ENCODE measurements around the gene HHAT.
"Not testable (repeated sequence)": the region's sequence is repeated elsewhere in the genome, so short reads cannot be mapped to it uniquely, and the experiment has no call there.

The HHAT gene

DNA sequence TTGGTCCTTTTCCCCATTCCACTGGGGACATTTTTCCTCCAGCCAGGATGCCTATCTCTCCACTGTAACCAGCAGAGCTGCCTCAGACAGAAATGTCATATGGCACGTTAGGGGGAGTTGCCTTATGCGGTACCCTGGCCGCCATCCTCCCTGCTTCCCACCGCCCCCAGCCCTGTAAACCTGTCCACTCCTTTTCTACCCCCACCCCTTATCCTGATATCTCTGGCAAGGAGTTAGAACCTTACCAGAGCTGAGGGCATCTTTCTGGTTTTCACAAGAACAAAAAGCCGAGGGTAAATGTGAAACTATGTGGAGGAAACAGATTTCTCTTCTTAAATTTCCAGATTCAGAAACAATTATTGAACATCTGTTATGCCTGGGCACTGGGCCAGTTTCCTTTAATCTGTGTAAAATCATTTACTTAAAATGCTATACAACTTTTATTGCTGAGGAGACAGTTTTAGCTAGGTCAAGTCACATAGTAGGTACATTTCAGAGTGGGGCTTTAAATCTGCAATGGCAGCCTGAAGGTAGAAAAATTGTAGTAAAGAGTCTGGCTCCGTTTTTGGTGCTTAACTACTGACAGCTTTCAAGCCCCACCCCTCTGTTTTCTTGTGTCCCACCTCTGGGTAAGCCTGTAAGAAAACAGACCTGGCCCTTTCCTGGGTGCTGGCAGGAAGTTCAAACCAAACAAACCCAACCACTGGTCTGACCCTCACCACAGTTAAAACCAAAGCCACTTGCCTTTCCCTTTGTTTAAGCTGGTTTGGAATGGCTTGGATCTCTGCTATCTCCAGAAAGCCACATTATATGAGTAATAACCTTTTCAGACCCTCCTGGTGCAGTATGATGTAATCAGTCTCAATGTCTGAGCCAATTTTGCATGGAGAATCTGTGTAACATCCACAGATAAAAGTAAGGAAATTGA, 319.0 kb downstream of the HHAT start:
- DNase-seq (ENCODE audit: low read depth), result peak; percentile 91

DNA sequence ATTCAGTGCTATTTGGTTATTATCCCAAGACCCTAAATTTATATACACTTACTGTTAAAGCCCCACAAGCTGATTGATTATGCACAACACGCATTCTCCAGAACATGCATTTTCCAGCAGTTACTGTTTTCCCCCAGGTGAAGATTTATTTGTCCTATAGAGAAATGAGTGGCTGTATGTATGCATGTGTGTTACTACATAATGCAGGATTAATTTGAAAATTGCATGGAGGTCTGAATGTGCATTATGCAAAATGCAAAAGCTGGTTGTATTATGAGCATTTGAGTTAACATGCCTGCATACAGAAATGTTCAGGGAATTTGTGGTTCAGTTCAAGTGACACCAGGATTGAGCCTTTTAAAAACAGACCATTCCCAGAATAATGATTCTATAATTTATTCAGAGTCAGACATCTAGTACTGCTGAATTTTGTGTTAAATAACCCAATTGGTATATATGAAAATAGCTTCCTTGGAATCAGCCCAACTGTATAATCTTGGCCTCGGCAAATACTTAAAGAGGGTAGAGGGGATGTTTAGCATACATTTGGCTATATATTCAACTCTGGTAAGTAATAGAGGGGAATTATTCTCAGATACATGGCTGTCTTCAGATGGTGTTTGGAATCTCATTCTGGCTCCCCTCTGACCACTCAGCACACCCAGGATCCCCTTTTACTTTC, 320.0 kb downstream of the HHAT start:
- DNase-seq (ENCODE audit: low read depth), result no peak

DNA sequence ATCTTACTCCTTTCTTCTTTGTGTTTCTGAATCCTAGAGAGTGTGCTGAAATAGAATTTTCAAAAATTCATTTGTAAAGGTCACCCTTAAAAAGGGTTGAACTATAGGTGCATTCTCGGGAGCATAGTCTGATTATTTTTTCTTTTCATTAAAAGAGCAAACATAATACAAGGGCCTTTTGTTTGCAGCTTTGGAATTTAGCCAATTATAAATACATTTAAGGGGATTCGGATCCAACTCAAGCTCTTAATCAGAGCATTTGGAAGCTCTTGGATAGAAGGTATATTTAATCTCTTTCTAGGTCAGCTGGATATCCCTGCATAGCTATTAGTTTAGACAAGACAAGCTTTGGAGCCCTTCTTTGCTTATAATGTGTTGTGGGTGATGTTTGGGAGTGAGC, 321.7 kb downstream of the HHAT start:
- no peak for DNase-seq (ENCODE audit: low read depth)

DNA sequence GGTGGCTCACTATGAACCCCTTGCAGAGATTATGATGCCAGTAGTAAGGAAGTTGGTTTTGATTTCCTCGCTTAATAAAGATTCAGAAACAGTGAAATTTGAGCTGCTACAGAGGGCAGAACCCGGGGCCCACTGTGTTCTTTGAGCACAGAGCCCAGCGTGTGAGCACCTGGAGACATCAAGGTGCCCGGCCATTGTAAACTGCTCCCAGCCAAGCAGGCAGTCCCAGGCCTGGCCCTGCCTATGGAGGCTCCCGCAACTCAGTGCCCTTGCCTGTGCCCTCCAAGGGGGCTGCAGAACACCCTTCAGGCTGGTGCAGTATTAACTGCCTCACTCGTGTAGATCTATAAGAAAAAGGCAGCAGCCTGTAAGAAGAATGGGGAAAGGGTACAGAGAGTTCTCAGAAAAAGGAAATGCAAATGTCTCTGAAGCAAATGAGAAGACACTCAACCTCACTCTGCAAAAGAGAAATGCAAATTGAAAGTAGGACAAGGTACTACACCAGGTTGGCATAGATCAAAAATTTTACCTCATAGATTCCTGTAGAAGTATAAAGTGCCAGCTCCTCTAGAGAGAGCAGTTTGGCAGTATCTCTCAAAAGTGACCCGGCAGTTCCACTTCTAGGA, 323.7 kb downstream of the HHAT start:
- no peak for DNase-seq (ENCODE audit: low read depth)

DNA sequence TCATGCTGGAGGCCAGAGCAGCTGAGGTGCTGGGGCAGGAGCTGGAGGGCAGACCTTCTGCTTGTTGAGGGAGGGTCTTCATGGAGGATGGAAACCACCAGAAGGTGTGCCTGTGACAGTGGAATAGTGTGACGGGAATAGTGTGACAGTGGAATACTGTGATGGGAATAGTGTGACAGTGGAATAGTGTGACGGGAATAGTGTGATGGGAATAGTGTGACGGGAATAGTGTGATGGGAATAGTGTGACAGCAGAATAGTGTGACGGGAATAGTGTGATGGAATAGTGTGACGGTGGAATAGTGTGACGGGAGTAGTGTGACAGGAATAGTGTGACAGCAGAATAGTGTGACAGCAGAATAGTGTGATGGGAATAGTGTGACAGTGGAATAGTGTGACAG, 325.1 kb downstream of the HHAT start:
- DNase-seq (ENCODE audit: low read depth), result peak; percentile 41

DNA sequence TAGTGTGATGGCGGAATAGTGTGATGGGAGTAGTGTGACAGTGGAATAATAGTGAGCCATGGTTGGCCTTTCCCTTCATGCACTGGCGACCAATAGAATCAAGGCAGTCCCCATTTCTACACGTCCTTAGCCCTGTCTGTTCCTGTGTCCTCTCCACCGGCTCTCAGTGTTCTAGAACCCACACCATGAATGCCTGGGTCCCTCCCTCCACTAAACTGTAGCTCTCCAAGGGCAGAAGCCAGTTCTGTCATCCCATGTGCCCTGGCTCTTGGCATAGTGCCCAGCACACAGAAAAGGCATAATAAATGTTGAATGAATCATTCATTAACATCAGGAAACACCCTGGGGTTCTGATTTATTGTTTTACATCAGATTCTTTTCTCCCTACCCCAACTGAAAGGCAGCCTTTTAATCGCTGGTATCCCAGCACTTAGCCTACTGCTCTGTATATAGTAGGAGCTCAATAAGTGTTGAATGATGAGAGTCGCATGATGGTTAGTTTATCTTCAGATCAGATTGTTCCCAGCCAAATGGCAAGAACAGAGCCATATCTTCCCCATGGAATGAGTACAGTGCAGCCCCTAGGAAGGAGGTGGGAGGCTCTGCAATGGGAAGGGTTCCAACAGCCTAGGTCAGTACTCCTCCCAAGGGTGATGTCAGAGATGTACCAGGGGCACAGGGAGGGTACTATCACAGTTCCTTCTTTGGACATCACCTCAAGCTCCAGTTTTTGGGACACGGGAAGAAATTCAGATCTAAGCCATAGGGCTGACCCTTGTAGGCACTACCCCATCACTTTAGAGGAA, 325.7 kb downstream of the HHAT start:
- DNase-seq (ENCODE audit: low read depth), result no peak

DNA sequence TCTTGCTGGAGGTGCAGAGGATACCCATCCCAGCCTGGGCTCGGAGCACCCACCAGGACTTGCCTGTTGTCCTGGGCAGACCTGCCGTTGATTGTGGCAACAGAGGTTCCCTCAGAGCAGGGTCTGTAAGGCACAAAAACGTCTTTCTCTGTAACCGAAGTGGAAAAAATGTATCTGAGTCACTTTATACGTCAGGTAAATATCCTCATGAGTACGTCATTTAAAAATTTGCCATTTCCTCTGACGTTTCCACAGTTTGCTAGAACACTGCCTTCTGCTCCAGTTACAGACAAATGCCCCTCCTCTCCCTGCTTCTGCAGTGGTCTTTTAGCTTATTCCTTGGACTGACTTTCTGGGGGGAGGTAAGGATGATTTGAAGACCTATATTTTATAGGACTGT, 326.8 kb downstream of the HHAT start:
- no peak for DNase-seq (ENCODE audit: low read depth)

DNA sequence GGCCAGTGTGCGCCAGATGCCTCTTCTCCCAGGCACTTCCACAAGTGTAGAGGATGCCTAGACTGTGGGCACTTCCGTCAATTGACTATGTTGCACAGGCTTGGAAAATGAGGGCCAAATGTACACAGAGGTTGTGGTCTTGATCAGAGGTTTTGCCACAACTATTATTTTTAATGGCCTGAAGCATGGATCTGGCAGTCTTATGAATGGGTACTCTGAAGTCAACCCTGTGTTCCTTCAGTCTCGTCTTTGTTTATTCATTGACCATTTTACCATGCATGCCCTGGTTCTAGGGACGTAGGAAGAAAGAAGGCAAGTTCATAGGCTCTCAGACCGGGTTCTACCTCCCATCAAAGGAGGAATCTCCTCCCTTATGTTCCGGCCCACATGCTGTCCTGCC, 329.1 kb downstream of the HHAT start:
- DNase-seq (ENCODE audit: low read depth), result no peak

DNA sequence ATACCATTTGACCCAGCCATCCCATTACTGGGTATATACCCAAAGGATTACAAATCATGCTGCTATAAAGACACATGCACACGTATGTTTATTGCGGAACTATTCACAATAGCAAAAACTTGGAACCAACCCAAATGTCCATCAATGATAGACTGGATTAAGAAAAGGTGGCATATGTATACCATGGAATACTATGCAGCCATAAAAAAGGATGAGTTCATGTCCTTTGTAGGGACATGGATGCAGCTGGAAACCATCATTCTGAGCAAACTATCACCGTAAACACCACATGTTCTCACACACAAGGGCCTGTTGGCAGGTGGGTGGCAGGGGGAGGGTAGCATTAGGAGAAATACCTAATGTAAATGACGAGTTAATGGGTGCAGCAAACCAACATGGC, 332.8 kb downstream of the HHAT start:
- DNase-seq (ENCODE audit: low read depth), result not testable (repeated sequence)

DNA sequence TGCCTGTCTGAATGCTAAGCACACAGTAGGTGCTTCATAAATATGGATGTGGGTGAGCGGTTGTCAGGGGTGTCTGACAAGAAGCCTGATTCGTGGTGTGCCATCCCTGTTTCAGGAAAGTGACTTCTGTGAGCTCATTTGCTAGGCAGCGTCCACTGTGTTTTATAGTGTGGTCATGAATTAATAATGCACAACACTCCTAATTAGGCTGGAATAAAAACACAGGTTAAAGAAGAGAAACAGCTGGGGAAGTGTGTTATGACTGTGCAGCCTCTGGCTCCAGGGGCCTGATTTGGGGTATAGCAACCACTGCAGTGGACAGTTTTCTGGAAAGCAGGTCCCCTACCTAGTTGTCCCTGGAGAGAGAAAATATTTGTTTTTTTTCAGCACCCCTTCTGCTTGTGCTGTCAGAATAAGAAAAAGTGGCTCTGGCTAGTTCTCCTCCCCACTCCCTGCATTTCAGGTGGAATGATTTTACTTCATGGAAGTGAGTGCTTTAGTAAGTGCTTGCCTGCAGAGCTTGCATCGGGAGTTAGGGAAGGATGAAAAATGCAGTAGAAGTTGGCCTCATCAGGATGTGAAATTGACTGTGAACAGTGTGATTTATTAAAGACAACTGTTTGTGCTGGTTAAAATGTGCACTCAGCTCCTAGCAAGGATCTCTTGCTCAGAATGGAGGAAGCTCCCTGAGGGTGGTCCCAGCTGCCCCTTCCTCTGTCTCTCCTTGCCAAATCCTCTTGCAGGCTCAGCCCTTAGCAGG, 333.8 kb downstream of the HHAT start:
- DNase-seq (ENCODE audit: low read depth), result no peak

DNA sequence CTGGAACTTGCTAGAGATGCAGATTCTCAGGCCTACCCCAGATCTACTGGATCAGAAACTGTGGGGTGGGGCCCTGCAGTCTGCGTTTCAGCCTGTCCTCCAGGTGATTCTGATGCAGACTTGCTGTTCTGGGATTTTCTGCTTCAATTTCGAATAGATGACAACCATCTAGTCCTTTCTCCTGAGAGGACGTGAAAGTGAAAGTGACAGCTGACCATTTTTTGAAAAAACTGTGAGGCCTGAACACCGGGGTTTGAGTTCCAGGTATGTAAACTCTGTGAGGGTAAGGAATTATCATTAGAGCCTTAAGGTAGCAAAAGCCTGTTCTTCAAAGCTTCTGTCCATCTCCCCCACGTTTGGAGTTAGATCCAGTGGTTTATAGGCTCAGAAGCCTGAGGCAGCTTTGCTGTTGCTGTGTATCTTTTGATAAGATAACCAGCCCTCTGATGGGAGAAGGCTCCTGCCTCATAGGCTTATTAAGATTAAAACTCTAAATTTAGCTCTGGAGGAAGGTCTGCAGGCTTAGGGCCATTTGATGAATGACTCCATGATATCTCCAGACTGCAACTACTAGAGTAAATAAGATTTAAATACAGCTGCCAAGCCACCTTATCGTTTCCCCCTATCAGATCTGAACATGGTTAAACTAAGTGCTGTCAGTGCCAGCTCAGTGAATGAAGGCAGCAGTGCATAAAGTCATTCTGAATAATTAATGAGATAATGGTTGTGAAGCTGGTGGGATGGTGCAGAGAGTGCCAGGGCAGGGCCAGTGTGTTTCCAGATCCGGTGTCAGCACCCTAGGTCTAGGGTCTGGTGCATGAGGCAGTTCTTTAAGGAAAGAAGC, 335.2 kb downstream of the HHAT start:
- DNase-seq (ENCODE audit: low read depth), result peak; percentile 93

DNA sequence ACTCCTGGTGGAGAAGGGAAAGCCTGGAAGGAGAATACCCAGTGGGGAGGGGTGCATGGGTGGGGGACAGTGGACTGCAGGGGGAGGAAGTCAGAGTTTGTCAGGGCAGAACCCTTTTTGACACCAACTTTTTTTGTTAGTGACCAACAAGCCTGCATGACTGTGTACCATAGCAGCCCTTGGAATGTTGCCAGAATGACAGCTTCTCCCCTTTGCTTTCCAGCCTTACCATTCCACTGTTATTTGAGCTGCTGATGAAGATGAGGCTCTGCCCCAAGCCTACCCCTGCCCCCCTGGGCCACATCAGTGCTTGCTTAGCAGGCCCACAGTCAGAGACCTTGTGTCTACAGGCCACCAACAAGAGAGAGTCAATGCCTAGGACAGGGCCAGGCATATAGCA, 341.2 kb downstream of the HHAT start:
- DNase-seq (ENCODE audit: low read depth), result no peak

DNA sequence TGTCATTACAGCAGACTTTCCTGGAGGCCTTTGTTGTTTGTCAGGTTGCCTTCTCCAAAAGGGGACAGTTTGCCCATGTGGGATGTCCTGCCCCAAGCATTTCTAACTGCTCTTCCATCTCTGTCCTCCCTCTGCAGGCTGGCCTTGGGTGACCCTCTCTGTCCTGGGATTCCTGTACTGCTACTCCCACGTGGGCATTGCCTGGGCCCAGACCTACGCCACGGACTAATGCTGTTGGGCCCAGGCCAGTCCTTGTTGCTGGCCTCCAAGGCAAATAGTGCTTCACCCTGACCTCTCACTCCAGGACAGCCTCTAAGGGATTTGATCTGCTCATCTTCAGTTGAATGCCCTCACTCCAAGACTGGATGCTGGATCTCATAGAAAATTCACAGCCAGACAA, 345.4 kb downstream of the HHAT start:
- no peak for DNase-seq (ENCODE audit: low read depth)

DNA sequence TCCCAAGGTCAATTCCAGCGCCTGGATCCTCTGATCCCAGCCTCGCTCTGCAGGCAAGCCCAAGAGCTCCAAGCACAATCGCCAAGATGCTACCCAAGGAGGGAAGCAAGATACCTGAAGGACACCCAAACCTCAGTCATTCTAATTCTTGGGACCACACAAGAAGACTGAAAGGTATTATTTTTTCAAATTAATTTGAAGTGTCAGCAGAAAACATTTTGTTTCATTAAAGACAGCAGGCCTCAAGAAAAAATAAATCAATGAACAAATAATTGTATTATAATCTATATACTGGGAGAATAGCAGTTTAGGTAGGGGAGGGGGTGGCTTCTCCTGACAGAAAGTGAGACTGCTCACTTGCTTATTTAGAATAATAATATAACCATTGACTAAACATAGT, 347.8 kb downstream of the HHAT start:
- no peak for DNase-seq (ENCODE audit: low read depth)

DNA sequence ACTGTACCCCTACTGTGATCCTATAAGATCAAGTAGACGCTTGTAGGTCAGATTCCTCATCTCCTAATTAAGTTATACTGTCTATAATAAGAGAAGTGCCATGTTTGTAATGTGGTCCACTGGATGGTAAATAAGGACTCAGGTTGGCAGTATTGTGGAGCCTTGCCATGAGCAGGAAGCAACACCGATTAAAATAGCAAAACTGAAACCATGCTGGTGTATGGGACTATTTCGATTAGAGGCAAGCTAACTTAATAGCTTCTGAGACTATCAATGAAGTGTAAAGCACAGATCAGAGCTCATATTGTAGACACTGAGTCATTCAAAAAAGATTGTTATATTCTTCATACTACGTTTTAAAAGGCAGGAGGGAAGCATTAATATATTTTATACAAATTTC, 348.8 kb downstream of the HHAT start:
- DNase-seq (ENCODE audit: low read depth), result no peak

DNA sequence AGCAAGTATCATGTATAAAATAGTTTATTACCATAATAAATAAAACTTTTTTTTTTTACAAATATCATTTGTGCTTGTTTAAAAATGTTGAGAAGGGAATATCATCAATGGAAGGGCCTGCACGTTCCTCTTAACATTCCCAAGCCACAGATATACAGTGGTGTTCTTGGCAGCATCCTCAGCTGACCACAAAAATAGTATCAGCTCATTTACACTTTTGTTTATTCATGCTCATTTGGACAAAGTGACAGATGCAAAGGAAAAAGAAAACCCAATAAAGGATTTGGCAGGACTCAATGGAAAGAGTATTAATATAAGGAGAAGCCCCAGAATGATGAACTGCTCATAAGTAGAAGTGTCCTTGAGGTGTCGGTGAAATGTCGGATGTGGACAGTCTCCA, 349.6 kb downstream of the HHAT start:
- DNase-seq (ENCODE audit: low read depth), result no peak

DNA sequence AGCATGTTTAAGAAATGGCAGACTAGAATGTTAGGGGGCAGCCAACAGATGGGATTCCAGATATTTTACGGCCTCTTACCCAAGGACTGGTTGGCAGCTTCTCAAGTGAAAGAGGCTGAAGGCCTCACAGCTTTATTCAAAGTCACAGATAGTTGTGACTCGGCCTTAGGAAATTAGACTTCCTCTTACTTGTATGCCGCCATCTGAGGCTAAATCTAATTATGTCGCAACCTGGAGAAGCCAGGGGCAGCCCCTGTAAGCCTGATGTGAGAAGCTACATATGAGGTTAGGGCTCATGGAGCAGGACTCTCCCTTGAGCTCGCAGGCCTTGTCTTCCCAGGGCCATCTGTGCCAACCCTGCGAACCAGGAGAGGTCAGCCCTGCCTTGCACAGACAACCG, 352.5 kb downstream of the HHAT start:
- peak; percentile 47 for DNase-seq (ENCODE audit: low read depth)

DNA sequence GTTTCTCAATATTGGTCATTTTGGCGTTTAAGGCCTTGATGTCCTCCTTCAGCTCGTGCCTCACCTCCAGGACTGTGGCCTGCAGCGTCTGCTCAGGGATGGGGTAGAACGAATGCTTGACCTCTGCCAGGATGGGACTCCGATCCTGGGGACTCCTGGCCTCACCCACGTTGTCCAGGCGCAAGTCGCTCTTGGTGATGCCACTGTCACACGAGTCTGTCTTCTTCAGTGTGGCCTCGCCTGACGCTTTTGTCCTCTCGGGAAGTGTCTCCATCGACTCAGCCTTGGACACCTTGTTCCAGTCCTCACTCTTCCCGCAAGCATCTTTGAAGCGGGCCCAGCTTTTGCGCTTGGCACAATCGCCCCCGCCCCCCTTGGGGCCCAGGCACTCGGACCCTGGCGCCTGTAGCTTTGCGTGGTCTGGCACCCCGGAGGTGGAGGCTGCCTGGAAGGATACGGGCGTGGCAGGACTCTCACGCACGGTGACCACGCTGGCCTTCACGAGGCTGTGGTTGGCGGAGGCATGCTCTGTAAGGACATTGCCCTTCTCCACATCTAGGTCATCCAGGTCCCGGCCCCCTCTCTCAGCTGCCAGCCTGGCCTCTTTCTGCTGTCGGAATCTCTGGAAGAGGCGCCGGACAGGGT, 354.8 kb downstream of the HHAT start:
- no peak for DNase-seq (ENCODE audit: low read depth)

DNA sequence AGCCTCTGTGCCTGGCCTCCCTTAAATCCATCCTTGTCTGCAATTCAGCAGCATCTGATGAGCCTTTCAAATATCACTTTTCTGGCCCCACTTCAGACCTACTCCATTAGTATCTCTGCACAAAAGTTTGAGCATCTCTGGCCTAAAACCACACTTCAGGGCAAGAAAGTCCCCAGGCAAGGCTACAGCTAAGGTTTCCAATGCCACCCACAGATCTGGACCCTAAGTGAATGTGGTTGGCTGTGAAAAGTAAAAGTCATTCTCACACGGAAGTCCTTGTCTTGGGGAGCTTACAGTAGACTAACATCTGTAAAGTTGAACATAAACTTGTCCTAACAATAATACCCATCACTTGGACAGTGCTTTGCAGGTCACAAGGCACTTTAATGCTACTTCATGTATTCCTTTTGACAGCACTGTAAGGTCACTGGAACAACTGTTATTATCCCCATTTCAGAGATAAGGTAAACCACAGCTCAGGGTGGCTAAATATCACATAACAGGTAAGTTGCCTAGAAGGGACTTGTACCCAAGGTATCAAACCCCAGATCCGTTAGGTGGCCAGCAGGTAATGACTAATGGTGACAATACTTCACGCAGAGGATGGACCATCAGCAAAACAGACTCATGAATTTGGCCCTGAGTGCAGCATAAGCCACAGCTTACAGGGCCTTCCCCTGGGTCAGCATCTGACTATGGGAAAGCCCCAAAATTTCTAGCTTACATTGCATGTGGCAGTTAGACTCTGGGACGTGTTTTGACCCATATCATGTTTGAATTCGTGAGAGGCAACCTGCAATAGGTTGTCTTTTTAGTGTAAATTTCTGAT, 356.0 kb downstream of the HHAT start:
- no peak for DNase-seq (ENCODE audit: low read depth)
